MM.1S (cell line): ENCODE data around the gene ZNF628.

Experiments
- EZH2 ChIP-seq: fragments of 300-600 bp; sonication (generic); optimal IDR thresholded peaks from 2 replicates; pipeline ENCODE3; 2017; ENCODE audit warnings: low read depth, mild to moderate bottlenecking, antibody characterized with exemption, low read length, mixed read lengths
- TF ChIP-seq, protein P1 (sequence below): fragments of 300-600 bp; sonication (generic); IDR thresholded peaks from 2 replicates; pipeline ENCODE4 v1.5.1; 2016; ENCODE audit warnings: antibody characterized with exemption, low read length, mixed read lengths

- TF ChIP-seq, protein P1, sequence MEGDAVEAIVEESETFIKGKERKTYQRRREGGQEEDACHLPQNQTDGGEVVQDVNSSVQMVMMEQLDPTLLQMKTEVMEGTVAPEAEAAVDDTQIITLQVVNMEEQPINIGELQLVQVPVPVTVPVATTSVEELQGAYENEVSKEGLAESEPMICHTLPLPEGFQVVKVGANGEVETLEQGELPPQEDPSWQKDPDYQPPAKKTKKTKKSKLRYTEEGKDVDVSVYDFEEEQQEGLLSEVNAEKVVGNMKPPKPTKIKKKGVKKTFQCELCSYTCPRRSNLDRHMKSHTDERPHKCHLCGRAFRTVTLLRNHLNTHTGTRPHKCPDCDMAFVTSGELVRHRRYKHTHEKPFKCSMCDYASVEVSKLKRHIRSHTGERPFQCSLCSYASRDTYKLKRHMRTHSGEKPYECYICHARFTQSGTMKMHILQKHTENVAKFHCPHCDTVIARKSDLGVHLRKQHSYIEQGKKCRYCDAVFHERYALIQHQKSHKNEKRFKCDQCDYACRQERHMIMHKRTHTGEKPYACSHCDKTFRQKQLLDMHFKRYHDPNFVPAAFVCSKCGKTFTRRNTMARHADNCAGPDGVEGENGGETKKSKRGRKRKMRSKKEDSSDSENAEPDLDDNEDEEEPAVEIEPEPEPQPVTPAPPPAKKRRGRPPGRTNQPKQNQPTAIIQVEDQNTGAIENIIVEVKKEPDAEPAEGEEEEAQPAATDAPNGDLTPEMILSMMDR = no peak
- TF ChIP-seq EZH2 = no peak
Measured at GRCh38 chr19:55500368-55500952, 24.0 kb downstream of the ZNF628 start.
